ENCODE data around the gene CDKN1C.

GRCh38 chr11:2902784-2903671, 17.5 kb upstream of the CDKN1C start:
- TF ChIP-seq POLR2AphosphoS5 (IDR thresholded peaks at IDR 0.05; ENCODE audit: borderline replicate concordance, low read depth, low read length) (no peak), EZH2 (IDR thresholded peaks at IDR 0.05) (no peak), FOXP2 (optimal IDR thresholded peaks at IDR 0.05; ENCODE audit: control extremely low read depth, extremely low read length, insufficient read depth) (no peak)

All from SK-N-MC (cell line).